ENCODE measurements around the gene MDC1. TPM values are rescaled to one million over a fixed set of nuclear protein-coding genes. Genes with fewer than 3 reads are reported as not detected.

MDC1 gene
- total and polyA plus RNA-seq, 2 of the 13 experiments (the other 11 are each of a cell fraction or from before 2014, with no cell fraction given): 8.4 to 14.0 TPM

DNA sequence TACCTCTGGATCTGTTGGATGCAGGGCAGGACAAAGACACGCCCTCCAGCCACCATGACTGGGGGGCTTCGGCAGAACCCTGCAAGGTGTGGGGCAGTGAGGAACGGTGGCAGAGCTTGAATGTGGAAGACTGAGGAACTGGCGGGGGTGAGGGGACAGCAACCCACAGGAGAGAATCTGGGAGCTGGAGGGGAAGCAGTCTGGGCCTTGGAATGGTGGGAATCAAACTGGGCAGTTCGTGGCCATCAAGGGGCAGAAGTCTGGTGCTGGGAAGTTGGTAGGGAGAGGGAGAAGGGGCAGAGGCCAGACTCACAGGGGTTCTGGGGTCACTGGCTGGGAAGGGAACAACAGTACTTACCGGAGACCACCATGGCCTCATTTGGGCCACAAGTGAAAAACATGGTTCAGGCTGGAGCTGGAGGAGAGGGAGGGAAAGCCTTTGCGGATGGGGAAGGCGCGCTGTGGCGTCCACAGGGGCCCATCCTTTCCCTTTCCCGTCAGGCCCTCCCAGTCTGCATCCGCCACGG is 24.8 kb upstream of the MDC1 start:
- Histone ChIP-seq H3K9ac (ENCODE audit: insufficient read depth, low read depth, low read length) (peak overlapping the region; percentile 94), H3K27ac (ENCODE audit: extremely low read length, insufficient read depth, low read length) (peak overlapping the region; percentile 81), H3K79me2 (ENCODE audit: insufficient read depth, low read length) (peaks cover 24% of the 10 kb centered on the region), H3K9me3 (ENCODE audit: low read length) (no peaks in the 10 kb centered on the region), H2AFZ (ENCODE audit: low read length) (no peak overlapping the region), H3K4me1 (ENCODE audit: insufficient read depth, low read length) (peaks cover 78% of the 10 kb centered on the region), H3K27me3 (ENCODE audit: control insufficient read depth in 1 of 2, insufficient read depth in 2 of 2, low read length in 2 of 2) (no peaks in the 10 kb centered on the region; a peak in 1 of 5 replicates), H3K36me3 (replicated peaks in 1 of 2; ENCODE audit: control insufficient read depth in 1 of 2, insufficient read depth in 2 of 2, low read length in 2 of 2) (peaks cover 9 to 29% of the 10 kb centered on the region in 2 experiments), H4K20me1 (ENCODE audit: insufficient read depth, low read length) (peaks cover 15% of the 10 kb centered on the region), H3K4me2 (ENCODE audit: low read depth, low read length) (peak overlapping the region; percentile 91), H3K4me3 (replicated peaks in 1 of 3; ENCODE audit: insufficient read depth in 1 of 3, low read depth in 2 of 3, low read length in 3 of 3) (peak overlapping the region; percentile 91 to 98 (median 98))
- intact Hi-C loops (cut with micrococcal nuclease; ENCODE audit: unreplicated experiment): loop anchor here (1.0 kb wide), 3 partner anchors 63 to 135 kb away; no protein-coding TSS in a partner anchor
- CTCF ChIA-PET (ENCODE audit: low intra/inter-chr PET ratio, low total read pairs): interaction anchor here (1.1 to 1.3 kb wide), 2 partner anchors 40 to 88 kb away, joined by 3 to 6 read pairs; no protein-coding TSS in a partner anchor
- DNase-seq (ENCODE audit: low spot score) (no peak), FAIRE-seq (no peak), ATAC-seq (peak; percentile 47)
- BruUV-seq (replicated peaks): no TSS peak
- in situ Hi-C loops (cut with HindIII; ENCODE audit: extremely low pct_ligation_motif_present, low pct_unique_long_range_greater_than_20kb): loop anchor here (5.0 kb wide), 2 partner anchors 85 to 135 kb away; no protein-coding TSS in a partner anchor
- WGBS (ENCODE audit: low lambda C conversion rate): 20% methylated on average over 13 of the region's 13 CpGs
- POLR2A ChIA-PET: interaction anchor here (0.6 to 16.9 kb wide), 16 partner anchors 8 to 141 kb away, joined by 3 to 414 read pairs (median 8); partner anchors contain the start of genes MDC1 and NRM
- no peak for TF ChIP-seq ZNF816 (CRISPR knock-in tag; IDR thresholded peaks at IDR 0.05; ENCODE audit: borderline replicate concordance)
- TF ChIP-seq RBM22 (optimal IDR thresholded peaks at IDR 0.05; ENCODE audit: low read length): peak; percentile 32
- TF ChIP-seq ZNF713 (CRISPR knock-in tag; IDR thresholded peaks at IDR 0.05): no peak
- TF ChIP-seq, protein P1, sequence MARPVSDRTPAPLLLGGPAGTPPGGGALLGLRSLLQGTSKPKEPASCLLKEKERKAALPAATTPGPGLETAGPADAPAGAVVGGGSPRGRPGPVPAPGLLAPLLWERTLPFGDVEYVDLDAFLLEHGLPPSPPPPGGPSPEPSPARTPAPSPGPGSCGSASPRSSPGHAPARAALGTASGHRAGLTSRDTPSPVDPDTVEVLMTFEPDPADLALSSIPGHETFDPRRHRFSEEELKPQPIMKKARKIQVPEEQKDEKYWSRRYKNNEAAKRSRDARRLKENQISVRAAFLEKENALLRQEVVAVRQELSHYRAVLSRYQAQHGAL (CRISPR knock-in tag; IDR thresholded peaks at IDR 0.05; ENCODE audit: not compliant biosample characterization): peak; percentile 33
- TF ChIP-seq, protein P2, sequence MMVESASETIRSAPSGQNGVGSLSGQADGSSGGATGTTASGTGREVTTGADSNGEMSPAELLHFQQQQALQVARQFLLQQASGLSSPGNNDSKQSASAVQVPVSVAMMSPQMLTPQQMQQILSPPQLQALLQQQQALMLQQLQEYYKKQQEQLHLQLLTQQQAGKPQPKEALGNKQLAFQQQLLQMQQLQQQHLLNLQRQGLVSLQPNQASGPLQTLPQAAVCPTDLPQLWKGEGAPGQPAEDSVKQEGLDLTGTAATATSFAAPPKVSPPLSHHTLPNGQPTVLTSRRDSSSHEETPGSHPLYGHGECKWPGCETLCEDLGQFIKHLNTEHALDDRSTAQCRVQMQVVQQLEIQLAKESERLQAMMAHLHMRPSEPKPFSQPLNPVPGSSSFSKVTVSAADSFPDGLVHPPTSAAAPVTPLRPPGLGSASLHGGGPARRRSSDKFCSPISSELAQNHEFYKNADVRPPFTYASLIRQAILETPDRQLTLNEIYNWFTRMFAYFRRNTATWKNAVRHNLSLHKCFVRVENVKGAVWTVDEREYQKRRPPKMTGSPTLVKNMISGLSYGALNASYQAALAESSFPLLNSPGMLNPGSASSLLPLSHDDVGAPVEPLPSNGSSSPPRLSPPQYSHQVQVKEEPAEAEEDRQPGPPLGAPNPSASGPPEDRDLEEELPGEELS (CRISPR knock-in tag; IDR thresholded peaks at IDR 0.05): peak; percentile 31
- TF ChIP-seq, protein P3, sequence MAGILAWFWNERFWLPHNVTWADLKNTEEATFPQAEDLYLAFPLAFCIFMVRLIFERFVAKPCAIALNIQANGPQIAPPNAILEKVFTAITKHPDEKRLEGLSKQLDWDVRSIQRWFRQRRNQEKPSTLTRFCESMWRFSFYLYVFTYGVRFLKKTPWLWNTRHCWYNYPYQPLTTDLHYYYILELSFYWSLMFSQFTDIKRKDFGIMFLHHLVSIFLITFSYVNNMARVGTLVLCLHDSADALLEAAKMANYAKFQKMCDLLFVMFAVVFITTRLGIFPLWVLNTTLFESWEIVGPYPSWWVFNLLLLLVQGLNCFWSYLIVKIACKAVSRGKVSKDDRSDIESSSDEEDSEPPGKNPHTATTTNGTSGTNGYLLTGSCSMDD (CRISPR knock-in tag; IDR thresholded peaks at IDR 0.05): no peak
- no peak for TF ChIP-seq TIGD3 (CRISPR knock-in tag; IDR thresholded peaks at IDR 0.05; ENCODE audit: borderline replicate concordance)
- TF ChIP-seq ZMYM4 (CRISPR knock-in tag; IDR thresholded peaks at IDR 0.05): 0 out of 2 replicates have a peak, but pooled peaks have one; percentile 25
- peak; percentile 47; the same call in 1 of the 2 replicates for TF ChIP-seq ZMYM2 (CRISPR knock-in tag; IDR thresholded peaks at IDR 0.05)
- 0 out of 2 replicates have a peak, but pooled peaks have one; percentile 6 for TF ChIP-seq ZNF33B (CRISPR knock-in tag; IDR thresholded peaks at IDR 0.05)
- TF ChIP-seq ZNF441 (CRISPR knock-in tag; IDR thresholded peaks at IDR 0.05; ENCODE audit: borderline replicate concordance): 0 out of 2 replicates have a peak, but pooled peaks have one; percentile 1
- TF ChIP-seq SIX4 (CRISPR knock-in tag; IDR thresholded peaks at IDR 0.05): 0 out of 2 replicates have a peak, but pooled peaks have one; percentile 10
- no peak for TF ChIP-seq ZBTB7A (CRISPR knock-in tag; IDR thresholded peaks at IDR 0.05)
- no peak for TF ChIP-seq TEAD3 (CRISPR knock-in tag; optimal IDR thresholded peaks at IDR 0.05; ENCODE audit: borderline replicate concordance)
- TF ChIP-seq ZFP62 (CRISPR knock-in tag; IDR thresholded peaks at IDR 0.05): no peak
- TF ChIP-seq ZNF83 (CRISPR knock-in tag; IDR thresholded peaks at IDR 0.05; ENCODE audit: borderline replicate concordance): no peak
- TF ChIP-seq, protein P4, sequence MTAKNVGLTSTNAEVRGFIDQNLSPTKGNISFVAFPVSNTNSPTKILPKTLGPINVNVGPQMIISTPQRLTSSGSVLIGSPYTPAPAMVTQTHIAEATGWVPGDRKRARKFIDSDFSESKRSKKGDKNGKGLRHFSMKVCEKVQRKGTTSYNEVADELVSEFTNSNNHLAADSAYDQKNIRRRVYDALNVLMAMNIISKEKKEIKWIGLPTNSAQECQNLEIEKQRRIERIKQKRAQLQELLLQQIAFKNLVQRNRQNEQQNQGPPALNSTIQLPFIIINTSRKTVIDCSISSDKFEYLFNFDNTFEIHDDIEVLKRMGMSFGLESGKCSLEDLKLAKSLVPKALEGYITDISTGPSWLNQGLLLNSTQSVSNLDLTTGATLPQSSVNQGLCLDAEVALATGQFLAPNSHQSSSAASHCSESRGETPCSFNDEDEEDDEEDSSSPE (CRISPR knock-in tag; IDR thresholded peaks at IDR 0.05): no peak
- TF ChIP-seq HIVEP1 (CRISPR knock-in tag; IDR thresholded peaks at IDR 0.05): no peak

All from HepG2 (cell line).